ENCODE results near the gene ARPIN.

DNA sequence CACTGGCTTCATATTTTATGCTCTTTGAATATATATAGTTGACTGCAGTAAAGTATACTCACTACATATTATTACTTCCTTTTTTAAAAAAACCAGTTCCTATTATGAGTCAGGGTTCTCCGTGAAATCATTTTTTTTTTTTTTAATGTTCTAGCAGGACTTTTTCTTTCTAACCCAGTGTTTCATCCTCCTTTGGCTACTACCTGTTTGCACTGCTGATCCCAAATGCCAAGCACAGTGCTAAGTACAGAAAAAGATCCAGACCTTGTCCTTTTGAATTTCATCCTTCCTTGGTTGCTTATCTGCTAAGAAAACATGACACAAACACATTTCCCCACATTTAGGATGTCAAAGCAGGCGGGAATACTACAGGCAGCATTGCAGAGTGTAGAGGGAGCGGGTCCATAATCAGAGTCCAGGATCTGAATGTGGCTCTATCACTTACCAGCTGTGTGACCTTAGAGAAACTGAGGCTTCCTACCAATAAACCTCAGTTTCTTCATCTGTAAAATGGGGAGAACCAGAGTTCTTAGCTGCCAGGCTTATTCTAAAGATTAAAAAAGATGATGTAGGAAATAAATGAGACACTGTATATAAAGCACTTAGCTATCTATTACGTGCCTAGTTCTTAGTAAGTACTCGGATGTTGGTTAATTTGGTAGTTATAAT lies 60.9 kb downstream of the ARPIN start:
- no peak for TF ChIP-seq CTCF (conservative IDR thresholded peaks at IDR 0.05; ENCODE audit: low read length)
- TF ChIP-seq EZH2phosphoT487 (IDR thresholded peaks at IDR 0.05; ENCODE audit: borderline replicate concordance, low read depth, low read length): no peak

All from OCI-LY7 (cell line).